Measurements from ENCODE around the gene IL22.

The IL22 gene

GRCh38 chr12:68293347-68293746 lies 39.9 kb upstream of the IL22 start:
- no peak overlapping the region for H3K27ac ChIP-seq (ENCODE audit: extremely low read depth, low read depth, low read length)
- no peak overlapping the region for H3K4me3 ChIP-seq (ENCODE audit: low read depth, low read length)
- ChIA-PET CTCF (no interaction called here), POLR2A (no interaction called here)
- H3K9me3 ChIP-seq (ENCODE audit: control insufficient read depth, insufficient read depth, low read depth, low read length), result no peaks in the 10 kb centered on the region
- H3K4me1 ChIP-seq (ENCODE audit: control insufficient read depth, insufficient read depth, low read length), result peaks cover 5% of the 10 kb centered on the region; the same call in 1 of the 2 replicates
- H3K36me3 ChIP-seq (ENCODE audit: control insufficient read depth in 2 of 2, insufficient read depth in 1 of 2, low read length in 2 of 2), result peaks cover 0 to 13% of the 10 kb centered on the region in 2 experiments; a peak in 2 of 3 replicates
- TF ChIP-seq TRIM28 (IDR thresholded peaks at IDR 0.05; ENCODE audit: borderline replicate concordance, low read length) (no peak), ZNF155 (tag by site-specific recombination; IDR thresholded peaks at IDR 0.05) (no peak)

GRCh38 chr12:68292151-68292943 lies 38.9 kb upstream of the IL22 start:
- Histone ChIP-seq H3K36me3 (ENCODE audit: control insufficient read depth in 2 of 2, insufficient read depth in 1 of 2, low read length in 2 of 2) (peaks cover 0 to 8% of the 10 kb centered on the region in 2 experiments; a peak in 2 of 3 replicates), H3K4me3 (ENCODE audit: low read depth, low read length) (no peak overlapping the region), H3K9me3 (ENCODE audit: control insufficient read depth, insufficient read depth, low read depth, low read length) (no peaks in the 10 kb centered on the region), H3K4me1 (ENCODE audit: control insufficient read depth, insufficient read depth, low read length) (peaks cover 5% of the 10 kb centered on the region; the same call in 1 of the 2 replicates), H3K27ac (ENCODE audit: extremely low read depth, low read depth, low read length) (no peak overlapping the region)
- ChIA-PET POLR2A (no interaction called here), CTCF (no interaction called here)
- TF ChIP-seq ZNF514 (tag by site-specific recombination; IDR thresholded peaks at IDR 0.05) (no peak), ZNF221 (tag by site-specific recombination; IDR thresholded peaks at IDR 0.05; ENCODE audit: borderline replicate concordance) (no peak)

GRCh38 chr12:68291396-68292036 lies 38.1 kb upstream of the IL22 start:
- ChIA-PET CTCF (interaction anchor here (1.6 kb wide), 1 partner anchor 24 kb away, joined by 4 read pairs; no protein-coding TSS in a partner anchor), POLR2A (no interaction called here)
- Histone ChIP-seq H3K9me3 (ENCODE audit: control insufficient read depth, insufficient read depth, low read depth, low read length) (no peaks in the 10 kb centered on the region), H3K4me1 (ENCODE audit: control insufficient read depth, insufficient read depth, low read length) (peaks cover 5% of the 10 kb centered on the region; the same call in 1 of the 2 replicates), H3K36me3 (ENCODE audit: control insufficient read depth in 2 of 2, insufficient read depth in 1 of 2, low read length in 2 of 2) (peaks cover 0 to 8% of the 10 kb centered on the region in 2 experiments; a peak in 2 of 3 replicates), H3K27ac (ENCODE audit: extremely low read depth, low read depth, low read length) (no peak overlapping the region), H3K4me3 (ENCODE audit: low read depth, low read length) (no peak overlapping the region)
- no peak for TF ChIP-seq ZNF133 (tag by site-specific recombination; IDR thresholded peaks at IDR 0.05)
- no peak for TF ChIP-seq ATF2 (tag by site-specific recombination; IDR thresholded peaks at IDR 0.05; ENCODE audit: low read depth)
- no peak for TF ChIP-seq ZNF645 (tag by site-specific recombination; IDR thresholded peaks at IDR 0.05)
- TF ChIP-seq ZNF223 (tag by site-specific recombination; IDR thresholded peaks at IDR 0.05), result no peak
- no peak for TF ChIP-seq REPIN1 (tag by site-specific recombination; IDR thresholded peaks at IDR 0.05; ENCODE audit: low read depth)
- no peak for TF ChIP-seq ZNF362 (tag by site-specific recombination; IDR thresholded peaks at IDR 0.05)
- TF ChIP-seq ZBTB7A (tag by site-specific recombination; IDR thresholded peaks at IDR 0.05; ENCODE audit: low read depth), result no peak
- no peak for TF ChIP-seq ZNF776 (tag by site-specific recombination; IDR thresholded peaks at IDR 0.05; ENCODE audit: borderline replicate concordance)
- no peak for TF ChIP-seq ZNF146 (tag by site-specific recombination; IDR thresholded peaks at IDR 0.05)
- no peak for TF ChIP-seq REST (tag by site-specific recombination; IDR thresholded peaks at IDR 0.05)
- no peak for TF ChIP-seq AEBP2 (tag by site-specific recombination; IDR thresholded peaks at IDR 0.05; ENCODE audit: borderline replicate concordance)
- TF ChIP-seq ZBTB8A (tag by site-specific recombination; IDR thresholded peaks at IDR 0.05), result no peak
- no peak for TF ChIP-seq ZSCAN30 (tag by site-specific recombination; IDR thresholded peaks at IDR 0.05)
- no peak for TF ChIP-seq SP7 (tag by site-specific recombination; IDR thresholded peaks at IDR 0.05)
